Measurements from ENCODE around the gene FAM81A.

DNA sequence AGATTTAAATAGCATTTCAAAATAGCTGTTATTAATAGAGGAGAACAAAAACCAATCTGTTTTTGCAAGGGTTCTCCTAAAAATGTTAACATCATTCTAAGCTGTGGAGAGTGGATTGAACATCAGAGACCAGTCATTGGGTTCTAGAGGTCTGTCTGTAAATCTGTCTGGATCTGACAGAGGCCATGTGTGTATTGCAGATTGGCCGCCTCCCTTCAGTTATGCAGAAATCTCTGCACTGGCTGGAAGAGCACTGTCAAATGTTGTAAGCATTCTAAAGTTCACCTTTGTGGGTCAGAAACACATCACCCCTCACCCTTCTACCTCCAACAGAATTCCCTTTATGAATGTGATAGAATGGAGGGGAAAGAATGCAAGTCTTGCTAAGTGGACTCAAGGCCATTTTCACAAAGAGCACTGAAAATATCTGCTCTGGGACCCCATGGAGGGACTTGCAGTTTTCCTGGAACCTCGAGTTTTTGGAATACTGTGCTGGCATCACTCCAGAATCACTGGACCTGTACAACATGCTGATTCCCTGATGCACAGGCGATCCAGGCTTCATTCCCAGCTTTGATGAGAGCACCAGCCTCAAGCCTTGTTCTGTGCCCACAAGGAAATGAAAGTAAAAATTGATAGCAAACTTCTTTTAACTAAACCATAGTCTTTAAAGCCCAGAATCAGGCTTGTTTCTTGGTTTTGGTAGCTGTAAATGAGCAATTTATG lies 8.4 kb downstream of the FAM81A start:
- TF ChIP-seq, protein P1, sequence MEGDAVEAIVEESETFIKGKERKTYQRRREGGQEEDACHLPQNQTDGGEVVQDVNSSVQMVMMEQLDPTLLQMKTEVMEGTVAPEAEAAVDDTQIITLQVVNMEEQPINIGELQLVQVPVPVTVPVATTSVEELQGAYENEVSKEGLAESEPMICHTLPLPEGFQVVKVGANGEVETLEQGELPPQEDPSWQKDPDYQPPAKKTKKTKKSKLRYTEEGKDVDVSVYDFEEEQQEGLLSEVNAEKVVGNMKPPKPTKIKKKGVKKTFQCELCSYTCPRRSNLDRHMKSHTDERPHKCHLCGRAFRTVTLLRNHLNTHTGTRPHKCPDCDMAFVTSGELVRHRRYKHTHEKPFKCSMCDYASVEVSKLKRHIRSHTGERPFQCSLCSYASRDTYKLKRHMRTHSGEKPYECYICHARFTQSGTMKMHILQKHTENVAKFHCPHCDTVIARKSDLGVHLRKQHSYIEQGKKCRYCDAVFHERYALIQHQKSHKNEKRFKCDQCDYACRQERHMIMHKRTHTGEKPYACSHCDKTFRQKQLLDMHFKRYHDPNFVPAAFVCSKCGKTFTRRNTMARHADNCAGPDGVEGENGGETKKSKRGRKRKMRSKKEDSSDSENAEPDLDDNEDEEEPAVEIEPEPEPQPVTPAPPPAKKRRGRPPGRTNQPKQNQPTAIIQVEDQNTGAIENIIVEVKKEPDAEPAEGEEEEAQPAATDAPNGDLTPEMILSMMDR (conservative IDR thresholded peaks at IDR 0.05 in 1 of 2, IDR thresholded peaks at IDR 0.05 in 1 of 2; ENCODE audit: extremely low read depth in 1 of 2, insufficient read depth in 1 of 2, low read depth in 1 of 2, low read length in 2 of 2): no peak
- no peak for TF ChIP-seq EZH2 (IDR thresholded peaks at IDR 0.05; ENCODE audit: borderline replicate concordance, low read length)
